Measurements from ENCODE around the gene NCOA7.

NCOA7 gene

DNA sequence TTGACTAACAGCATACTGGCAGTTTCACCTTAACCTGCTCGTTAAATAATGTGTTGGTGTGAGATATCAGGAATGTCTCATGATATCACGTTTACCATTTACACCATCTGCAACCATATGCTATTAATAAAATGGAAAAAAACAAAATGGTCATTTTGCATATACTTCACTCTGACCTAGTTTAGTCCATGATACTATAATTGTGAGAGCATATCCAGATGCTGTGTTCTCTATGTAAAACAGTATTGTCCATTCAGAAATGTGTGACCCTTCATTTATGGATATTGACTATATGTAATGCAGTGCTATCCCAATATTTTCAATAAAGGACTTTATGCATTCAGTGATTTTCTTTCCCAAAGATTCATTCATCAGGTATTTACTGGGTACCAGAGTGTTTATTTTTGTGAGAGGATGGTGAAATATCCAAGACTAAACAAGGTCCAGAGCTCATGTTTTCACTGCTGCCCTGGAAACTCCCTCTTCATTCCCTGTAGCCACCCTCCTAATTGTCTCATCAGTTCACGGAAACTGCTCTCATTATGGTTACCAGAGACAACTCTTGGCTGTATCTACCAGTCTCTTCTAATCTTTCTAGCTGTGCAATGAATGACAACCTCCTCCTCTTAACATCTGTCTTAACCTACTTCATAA, 140.1 kb downstream of the NCOA7 start:
- TF ChIP-seq GATA3 (IDR thresholded peaks at IDR 0.05; ENCODE audit: low read depth, low read length) (no peak), GATA2 (IDR thresholded peaks at IDR 0.05; ENCODE audit: low read depth, low read length) (no peak)

DNA sequence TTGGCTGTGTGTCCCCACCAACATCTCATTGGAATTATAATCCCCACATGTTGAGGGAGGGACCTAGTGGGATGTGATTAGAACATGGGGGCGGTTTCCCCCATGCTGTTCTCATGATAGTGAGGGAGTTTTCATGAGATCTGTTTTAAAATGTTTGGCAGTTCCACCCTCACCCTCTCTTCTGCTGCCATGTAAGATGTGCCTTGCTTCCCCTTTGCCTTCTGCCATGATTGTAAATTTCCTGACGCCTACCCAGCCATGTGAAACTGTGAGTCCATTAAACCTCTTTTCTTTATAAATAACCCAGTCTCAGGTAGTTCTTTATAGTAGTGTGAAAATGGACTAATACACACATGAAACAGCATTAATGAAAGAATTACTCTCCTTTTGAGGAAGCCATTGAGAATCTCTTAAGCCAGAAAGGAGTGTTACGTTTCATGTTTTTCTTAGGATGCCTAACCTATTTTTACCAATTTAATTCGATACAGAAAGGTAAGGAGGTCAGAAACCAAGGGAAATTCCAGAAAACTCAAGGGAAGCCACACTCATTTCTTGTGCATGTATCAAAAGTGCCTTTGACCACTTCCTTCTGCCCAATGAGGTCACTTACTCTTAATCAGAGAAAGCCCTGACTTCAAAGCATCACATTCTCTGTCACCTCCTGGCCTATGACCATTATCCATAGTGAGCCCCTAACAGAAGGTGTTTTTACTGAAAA, 141.1 kb downstream of the NCOA7 start:
- TF ChIP-seq GATA3 (IDR thresholded peaks at IDR 0.05; ENCODE audit: low read depth, low read length) (no peak), GATA2 (IDR thresholded peaks at IDR 0.05; ENCODE audit: low read depth, low read length) (no peak)

DNA sequence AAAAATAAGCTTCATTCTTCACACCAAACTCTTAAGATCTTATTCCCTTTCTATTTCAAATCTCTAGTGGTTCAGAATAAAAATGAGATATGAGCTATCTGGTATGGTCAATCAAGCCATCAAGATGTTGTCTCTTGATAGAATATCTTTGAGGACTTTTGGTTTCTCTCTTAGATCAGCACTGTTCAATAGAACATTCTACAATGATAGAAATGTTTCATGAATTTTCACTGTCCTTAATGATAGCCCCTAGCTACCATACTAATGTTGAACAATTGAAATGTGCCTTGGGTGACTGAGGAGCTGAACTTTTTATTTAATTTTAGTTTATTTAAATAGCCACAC, 141.7 kb downstream of the NCOA7 start:
- TF ChIP-seq GATA2 (IDR thresholded peaks at IDR 0.05; ENCODE audit: low read depth, low read length) (no peak), GATA3 (IDR thresholded peaks at IDR 0.05; ENCODE audit: low read depth, low read length) (no peak)

DNA sequence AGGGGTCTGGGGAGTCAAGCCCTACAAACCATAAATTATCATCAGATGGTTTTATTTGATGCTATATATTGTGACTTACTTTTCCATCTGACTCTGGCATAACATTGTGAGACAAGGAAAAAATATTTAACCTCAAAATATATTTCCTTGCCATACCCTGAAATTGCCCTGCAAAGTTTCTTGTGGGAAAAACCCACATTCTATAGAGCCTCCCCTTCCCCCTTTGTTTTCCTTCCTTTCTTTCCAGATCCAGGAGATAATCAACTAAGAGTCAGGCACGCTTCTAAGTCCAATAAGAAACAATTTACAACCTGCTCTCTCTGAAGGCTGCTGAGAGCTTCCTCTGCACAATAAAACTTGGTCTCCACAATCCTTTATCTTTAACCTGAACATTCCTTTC, 148.3 kb downstream of the NCOA7 start:
- no peak for TF ChIP-seq GATA2 (IDR thresholded peaks at IDR 0.05; ENCODE audit: low read depth, low read length)
- no peak for TF ChIP-seq GATA3 (IDR thresholded peaks at IDR 0.05; ENCODE audit: low read depth, low read length)

DNA sequence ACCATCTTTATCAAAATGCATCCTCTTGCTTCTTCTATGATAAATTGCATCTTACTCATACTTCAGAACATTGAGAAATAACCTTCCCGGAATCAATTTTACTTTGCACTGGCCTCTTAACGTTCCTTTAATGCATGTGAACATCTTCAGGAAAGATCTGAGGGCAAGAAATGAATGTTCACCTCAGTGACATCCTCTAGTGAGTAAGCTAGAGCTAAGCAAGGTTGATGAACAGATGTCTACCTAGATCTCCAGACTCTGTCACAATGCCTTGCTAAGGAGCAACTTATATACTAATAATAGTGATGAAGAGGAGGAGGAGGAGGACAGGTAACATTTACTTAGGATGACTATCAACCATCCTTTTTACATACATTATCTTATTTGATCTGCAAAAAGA, 149.0 kb downstream of the NCOA7 start:
- TF ChIP-seq GATA3 (IDR thresholded peaks at IDR 0.05; ENCODE audit: low read depth, low read length) (no peak), GATA2 (IDR thresholded peaks at IDR 0.05; ENCODE audit: low read depth, low read length) (no peak)

DNA sequence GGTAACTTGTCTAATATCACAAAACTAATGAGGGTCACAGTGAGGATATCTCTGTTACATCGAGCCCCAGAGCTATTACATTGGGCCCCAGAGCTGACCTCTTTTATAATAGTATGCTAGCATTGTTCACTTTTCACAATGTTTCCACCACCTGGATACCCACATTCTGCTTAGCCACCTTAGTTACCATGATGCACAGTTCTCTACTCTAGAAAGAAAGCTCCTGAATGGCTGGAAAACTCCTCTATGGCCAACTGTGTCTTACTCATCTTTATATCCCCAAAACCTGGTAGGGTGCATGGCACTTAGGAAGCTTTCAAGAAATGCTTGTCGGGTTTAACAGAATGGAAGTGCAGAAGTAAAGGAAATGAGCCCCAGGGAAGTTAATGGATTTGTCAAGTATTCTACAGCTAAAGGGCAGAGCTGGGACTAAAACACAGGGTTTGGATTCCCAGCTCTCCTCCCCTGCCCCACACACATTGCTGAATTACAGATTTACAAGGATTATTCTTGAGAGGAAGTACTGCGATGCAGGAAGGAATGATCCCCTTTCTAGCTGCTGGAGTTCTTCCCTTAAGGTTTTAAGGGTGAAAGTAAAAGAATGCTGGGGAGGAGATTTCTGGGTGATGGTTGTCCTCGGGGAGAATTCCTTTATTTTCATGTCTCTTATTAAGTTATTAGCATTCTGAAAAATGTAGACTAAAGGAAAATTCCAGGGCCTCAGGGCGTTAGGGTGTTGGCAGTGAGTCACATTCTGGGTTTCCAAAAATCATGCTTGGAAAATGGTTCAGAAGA, 149.7 kb downstream of the NCOA7 start:
- TF ChIP-seq GATA3 (IDR thresholded peaks at IDR 0.05; ENCODE audit: low read depth, low read length) = no peak
- no peak for TF ChIP-seq GATA2 (IDR thresholded peaks at IDR 0.05; ENCODE audit: low read depth, low read length)

DNA sequence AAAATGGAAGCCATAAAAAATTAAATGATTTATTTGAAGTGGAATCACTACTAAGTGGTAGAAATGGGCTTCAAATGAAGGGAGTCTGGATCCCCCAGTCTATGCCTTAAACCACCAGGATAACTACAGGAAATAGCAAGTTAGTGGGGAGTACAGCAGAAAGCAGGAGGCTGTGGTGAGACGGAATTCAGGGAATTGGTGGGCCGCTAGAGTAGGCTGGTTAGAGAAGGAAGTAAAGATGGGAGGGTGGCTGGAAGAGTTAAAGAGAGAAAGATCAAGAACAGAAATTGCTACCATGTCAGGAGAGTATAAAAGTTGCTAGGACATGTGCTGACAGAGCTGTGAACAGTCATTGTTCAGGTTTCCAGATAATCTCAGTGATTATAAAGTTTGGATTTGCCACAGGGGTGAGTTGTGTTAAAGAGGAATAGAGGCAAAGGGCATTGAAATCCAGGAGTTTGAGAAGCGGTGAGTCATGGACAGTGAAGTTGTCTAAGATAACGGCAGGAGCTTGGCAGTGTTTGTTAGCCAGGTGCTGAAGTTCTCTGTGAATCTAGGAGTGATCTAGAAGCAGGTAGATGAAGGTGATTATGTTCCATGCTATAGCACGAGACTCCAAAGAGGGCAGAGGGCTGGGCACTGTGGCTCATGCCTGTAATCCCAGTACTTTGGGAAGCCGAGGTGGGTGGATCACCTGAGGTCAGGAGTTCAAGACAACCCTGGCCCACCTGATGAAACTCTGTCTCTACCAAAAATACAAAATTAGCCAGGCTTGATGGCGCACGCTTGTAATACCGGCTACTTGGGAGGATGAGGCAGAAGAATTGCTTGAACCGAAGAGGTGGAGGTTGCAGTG, 152.1 kb downstream of the NCOA7 start:
- no peak for TF ChIP-seq GATA2 (IDR thresholded peaks at IDR 0.05; ENCODE audit: low read depth, low read length)
- TF ChIP-seq GATA3 (IDR thresholded peaks at IDR 0.05; ENCODE audit: low read depth, low read length) = no peak

DNA sequence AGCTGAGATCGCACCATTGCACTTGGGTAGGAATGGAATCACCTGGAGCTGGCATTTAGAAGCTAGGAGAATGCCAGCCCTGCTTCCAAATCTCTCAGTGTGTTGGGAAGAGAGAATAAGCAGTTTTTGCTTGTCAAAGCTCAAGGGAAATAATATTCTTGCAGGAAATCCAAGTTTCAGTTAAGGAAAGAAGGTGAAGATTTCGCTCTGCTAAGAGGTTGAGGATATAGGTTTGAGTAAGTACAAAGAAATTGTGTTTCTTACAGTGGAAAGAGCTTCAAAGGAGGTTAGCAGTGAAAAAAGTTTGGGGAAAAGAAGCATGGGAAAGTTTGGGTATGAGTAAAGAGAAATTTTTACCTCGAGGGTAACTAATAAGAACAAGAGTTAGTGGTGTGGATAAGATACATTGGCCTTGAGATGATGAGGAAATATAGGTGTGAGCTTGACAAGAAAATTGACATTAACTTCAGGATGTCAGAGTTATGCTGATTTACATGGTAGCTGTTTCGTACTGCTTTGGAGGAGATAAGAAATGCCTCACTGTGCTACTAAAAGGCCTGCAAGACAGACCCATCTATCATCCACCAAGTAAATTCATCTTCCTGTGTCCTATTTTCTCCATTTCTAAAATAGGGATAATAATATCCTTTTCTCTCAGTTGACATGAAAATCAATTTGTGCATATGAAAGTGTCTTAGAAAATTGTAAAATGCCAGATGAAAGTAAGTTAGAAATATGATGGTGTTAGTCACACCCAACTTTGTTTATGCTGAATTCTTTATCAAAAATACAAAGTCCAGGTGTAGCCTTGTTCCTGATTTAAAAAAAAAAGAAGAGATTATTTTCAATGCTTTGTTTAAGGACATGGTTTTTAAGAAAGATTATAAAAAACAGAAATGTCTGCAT, 153.0 kb downstream of the NCOA7 start:
- no peak for TF ChIP-seq GATA3 (IDR thresholded peaks at IDR 0.05; ENCODE audit: low read depth, low read length)

DNA sequence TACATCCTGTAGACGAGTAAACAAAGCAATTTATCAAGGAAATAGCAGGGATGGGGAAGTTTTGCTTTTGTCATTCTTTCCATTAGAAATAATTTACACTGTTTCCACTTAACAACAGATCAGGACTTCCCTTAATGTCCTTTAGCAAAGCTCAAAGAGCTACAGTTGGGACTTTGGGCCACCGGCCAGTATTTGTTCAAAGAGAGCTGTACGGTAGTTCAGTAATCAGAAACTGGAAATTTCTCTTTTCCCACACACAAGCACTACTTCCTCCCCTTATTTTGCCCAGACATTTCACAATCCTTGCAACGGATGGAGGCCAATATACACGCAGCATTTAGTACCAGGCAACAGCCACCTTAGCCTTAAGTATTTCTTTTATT, 153.7 kb downstream of the NCOA7 start:
- TF ChIP-seq GATA2 (IDR thresholded peaks at IDR 0.05; ENCODE audit: low read depth, low read length) (no peak), GATA3 (IDR thresholded peaks at IDR 0.05; ENCODE audit: low read depth, low read length) (no peak)

DNA sequence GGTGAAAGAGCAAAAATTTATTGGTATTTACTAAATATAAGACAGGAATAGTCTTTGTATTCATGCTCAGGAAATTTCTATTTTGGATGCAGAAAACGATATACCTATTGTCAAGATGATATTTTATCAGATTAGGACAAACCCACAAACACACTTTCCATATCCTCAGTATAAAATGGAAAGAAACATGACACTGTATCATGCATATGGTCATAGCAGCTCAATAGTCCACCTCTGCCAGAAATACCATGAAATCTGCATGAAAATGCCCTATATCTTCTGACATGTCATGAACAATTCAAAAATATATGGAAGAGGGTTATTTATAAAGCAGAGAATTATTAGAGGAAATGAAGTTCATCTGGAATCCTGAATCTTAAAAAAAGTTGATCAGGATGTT, 154.1 kb downstream of the NCOA7 start:
- no peak for TF ChIP-seq GATA3 (IDR thresholded peaks at IDR 0.05; ENCODE audit: low read depth, low read length)
- TF ChIP-seq GATA2 (IDR thresholded peaks at IDR 0.05; ENCODE audit: low read depth, low read length) = no peak

DNA sequence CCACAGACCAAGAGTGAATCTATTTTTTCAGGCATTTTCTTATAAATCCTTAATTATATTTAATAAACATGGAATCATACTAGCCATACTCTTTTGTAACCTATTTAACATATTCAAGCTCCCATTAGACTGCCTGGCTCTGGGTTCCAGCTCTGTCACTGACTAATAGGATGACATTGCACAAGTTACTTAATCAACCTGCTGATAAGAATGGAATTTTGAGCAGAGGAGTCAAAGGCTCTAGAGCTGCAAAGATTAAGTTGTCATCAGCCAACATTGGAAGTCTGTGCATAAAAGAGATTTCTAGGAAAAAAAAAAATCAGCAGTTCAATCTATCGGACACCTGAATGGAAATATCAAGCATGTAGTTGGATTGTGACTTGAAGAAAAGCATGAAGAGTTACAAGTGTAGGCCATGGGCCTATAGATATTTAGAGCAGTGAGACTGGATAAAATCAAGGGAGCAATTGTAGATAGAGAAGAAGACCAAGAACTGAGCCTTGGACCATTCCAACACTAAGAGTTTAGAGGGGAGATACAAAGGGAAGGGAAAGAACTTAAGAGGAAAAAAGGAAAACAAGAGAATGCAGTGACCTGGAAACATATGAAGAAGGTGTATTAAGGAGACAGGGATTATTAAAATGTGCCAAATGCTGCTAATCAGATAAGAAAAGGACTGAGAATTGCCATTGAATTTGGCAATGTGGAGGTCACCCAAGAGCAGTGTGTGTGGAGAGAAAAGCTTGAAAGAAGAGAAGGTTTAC, 154.8 kb downstream of the NCOA7 start:
- TF ChIP-seq GATA3 (IDR thresholded peaks at IDR 0.05; ENCODE audit: low read depth, low read length) = no peak
- no peak for TF ChIP-seq GATA2 (IDR thresholded peaks at IDR 0.05; ENCODE audit: low read depth, low read length)

DNA sequence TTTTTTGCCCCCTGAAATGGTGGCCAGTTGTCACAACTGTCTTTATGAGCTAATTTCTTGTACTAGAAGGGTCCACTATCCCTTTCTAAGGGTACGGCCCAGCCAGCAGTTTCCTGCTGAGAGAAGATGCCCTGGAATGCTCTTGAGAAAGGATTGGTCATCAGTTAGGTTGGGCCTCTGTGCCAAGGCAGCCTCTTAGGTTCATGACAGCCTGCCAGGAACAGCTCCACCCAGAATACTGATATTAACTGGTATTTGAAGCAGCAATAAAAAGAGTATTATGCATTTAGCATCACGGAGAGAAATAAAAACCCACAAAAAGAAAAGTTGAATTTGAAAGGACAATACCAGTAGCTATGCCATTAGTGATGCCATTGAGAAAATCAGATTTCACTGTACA, 156.9 kb downstream of the NCOA7 start:
- TF ChIP-seq GATA3 (IDR thresholded peaks at IDR 0.05; ENCODE audit: low read depth, low read length) = no peak
- TF ChIP-seq GATA2 (IDR thresholded peaks at IDR 0.05; ENCODE audit: low read depth, low read length) = no peak

Data from SH-SY5Y (cell line).